Cardiac muscle cell (in vitro differentiated cells and primary cell): ENCODE measurements around the gene ARHGAP8. TPM values are rescaled to one million over a fixed set of nuclear protein-coding genes. Genes with fewer than 3 reads are reported as not detected.

Source experiments
- DNase-seq, 2 donors: peaks; one replicate each; pipeline versions ENCODE4 v3.0.0 to v3.0.0-alpha.2; 2010 to 2017; ENCODE audit warnings: low read depth in 1 of 2, low spot score in 1 of 2
- H3K27ac ChIP-seq: fragments of 200-600 bp; sonication (generic); 2 replicates; pipeline ENCODE4 v1.5.1; 2016
- H3K27me3 ChIP-seq: fragments of 200-600 bp; sonication (generic); 2 replicates; pipeline ENCODE4 v1.6.0; 2016; ENCODE audit warnings: control low read depth
- H3K36me3 ChIP-seq: fragments of 200-600 bp; sonication (generic); 2 replicates; pipeline ENCODE4 v1.5.1; 2016; ENCODE audit warnings: control low read depth
- H3K4me1 ChIP-seq: fragments of 200-600 bp; sonication (generic); 2 replicates; pipeline ENCODE4 v1.8.1; 2017; ENCODE audit warnings: low read depth, mild to moderate bottlenecking, mixed run types
- H3K4me3 ChIP-seq: fragments of 200-600 bp; sonication (generic); 2 replicates; pipeline ENCODE4 v1.5.1; 2016; ENCODE audit warnings: mild to moderate bottlenecking
- H3K9me3 ChIP-seq: fragments of 200-600 bp; sonication (generic); 2 replicates; pipeline ENCODE4 v1.5.1; 2017; ENCODE audit warnings: low read depth, mild to moderate bottlenecking, control low read depth
- polyA plus RNA-seq: library from polyadenylated mRNA; unstranded; fragments of >200 nt; fragmentation: Nextera tagmentation; extraction: Ambion mirVana; gene quantifications from 2 replicates; pipeline ENCODE4 v1.2.1, GENCODE V29; 2016
- total RNA-seq: library from RNA; depleted of rRNA; stranded (reverse); fragments of >200 nt; gene quantifications from 2 replicates; pipeline ENCODE4 v1.2.3, GENCODE V29; 2016
- TF ChIP-seq, protein P1 (sequence below): IDR thresholded peaks from 2 replicates; pipeline ENCODE4 v1.5.1; 2012; ENCODE audit warnings: low read depth, mild to moderate bottlenecking, low read length

The ARHGAP8 gene
- total and polyA plus RNA-seq, 2 experiments from 2014 or later: 1.2 to 2.4 TPM

DNA sequence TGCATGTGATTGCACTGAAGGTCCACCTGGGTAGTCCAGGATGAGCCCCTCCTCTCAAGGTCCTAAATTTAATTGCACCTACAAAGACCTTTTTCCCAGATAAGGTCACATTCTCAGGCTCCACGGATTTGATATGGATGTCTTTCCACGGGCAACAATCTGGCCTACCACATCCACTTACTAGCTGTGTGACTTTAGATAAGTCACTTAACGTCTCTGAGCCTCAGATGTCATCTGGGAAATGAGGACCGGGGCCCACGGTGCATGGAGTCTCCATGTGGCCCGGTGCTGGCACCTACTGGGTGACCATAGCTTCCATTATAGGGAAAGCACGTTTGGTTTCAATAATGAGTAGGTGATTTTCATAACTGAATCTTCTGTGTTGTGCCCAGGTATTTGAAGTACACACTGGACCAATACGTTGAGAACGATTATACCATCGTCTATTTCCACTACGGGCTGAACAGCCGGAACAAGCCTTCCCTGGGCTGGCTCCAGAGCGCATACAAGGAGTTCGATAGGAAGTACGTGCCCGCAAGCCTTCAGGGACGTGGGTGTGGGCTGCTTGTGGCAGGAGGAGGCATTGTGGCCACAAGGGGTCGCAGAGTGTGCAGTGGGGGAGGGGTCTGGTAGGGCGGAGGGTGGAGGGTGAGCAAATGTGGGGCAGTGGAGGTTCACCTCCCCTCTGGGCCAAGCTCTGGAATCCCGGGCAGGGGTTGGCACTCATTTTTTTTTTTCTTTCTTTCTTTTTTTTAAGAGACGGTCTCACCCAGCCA is 55.7 kb downstream of the ARHGAP8 start:
- Histone ChIP-seq H3K36me3 (no peaks in the 10 kb centered on the region), H3K27ac (no peak overlapping the region), H3K27me3 (no peaks in the 10 kb centered on the region), H3K4me1 (no peaks in the 10 kb centered on the region), H3K4me3 (no peak overlapping the region), H3K9me3 (no peaks in the 10 kb centered on the region)
- DNase-seq: peak in 1 of 2 donors; percentile 33
- TF ChIP-seq, protein P1, sequence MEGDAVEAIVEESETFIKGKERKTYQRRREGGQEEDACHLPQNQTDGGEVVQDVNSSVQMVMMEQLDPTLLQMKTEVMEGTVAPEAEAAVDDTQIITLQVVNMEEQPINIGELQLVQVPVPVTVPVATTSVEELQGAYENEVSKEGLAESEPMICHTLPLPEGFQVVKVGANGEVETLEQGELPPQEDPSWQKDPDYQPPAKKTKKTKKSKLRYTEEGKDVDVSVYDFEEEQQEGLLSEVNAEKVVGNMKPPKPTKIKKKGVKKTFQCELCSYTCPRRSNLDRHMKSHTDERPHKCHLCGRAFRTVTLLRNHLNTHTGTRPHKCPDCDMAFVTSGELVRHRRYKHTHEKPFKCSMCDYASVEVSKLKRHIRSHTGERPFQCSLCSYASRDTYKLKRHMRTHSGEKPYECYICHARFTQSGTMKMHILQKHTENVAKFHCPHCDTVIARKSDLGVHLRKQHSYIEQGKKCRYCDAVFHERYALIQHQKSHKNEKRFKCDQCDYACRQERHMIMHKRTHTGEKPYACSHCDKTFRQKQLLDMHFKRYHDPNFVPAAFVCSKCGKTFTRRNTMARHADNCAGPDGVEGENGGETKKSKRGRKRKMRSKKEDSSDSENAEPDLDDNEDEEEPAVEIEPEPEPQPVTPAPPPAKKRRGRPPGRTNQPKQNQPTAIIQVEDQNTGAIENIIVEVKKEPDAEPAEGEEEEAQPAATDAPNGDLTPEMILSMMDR: no peak

DNA sequence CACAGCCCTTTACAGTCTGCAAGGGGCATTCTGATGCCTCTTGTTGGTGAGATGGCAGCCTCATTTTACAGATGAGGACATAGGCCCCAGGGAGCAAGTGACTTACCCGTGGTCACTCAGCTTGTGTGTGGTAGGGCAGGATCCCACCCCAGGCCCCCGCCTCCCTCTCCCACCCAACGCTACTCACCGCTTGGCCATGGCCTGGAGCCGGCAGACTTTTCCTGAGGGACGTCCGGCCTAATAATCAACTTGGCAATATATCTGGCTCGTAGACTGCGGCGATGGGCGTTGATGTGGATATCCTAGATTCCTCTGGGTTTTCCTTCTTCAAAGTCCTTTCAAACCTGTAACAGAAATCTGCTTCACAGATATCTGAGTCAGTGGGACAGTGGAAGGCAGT is 57.1 kb downstream of the ARHGAP8 start:
- Histone ChIP-seq H3K4me1 (no peaks in the 10 kb centered on the region), H3K27me3 (no peaks in the 10 kb centered on the region), H3K9me3 (no peaks in the 10 kb centered on the region), H3K4me3 (no peak overlapping the region), H3K27ac (no peak overlapping the region), H3K36me3 (no peaks in the 10 kb centered on the region)
- TF ChIP-seq, protein P1: no peak
- no peak for DNase-seq

DNA sequence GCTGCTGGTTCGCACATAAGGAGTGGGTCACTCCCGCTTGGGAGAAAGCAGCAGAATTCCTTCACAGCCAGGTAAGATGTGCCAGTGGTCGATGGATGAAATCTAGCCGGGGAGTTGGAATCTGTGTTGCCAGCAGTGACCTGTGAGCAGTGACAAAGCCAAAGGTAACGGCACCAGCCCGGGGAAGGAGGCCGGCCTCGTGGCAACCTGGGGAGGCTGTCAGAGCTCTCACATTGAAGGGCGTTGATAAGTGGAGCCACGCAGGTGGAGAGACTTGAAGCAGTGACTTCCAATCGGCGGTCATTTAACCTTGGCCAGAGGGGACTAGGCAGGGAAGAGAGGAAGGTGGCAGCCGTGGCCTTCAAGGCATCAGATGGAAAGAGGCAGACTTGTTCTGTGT is 58.8 kb downstream of the ARHGAP8 start:
- no peaks in the 10 kb centered on the region for H3K9me3 ChIP-seq
- H3K4me3 ChIP-seq: no peak overlapping the region
- H3K27ac ChIP-seq: no peak overlapping the region
- no peaks in the 10 kb centered on the region for H3K27me3 ChIP-seq
- no peaks in the 10 kb centered on the region for H3K4me1 ChIP-seq
- H3K36me3 ChIP-seq: no peaks in the 10 kb centered on the region
- TF ChIP-seq, protein P1: no peak
- no peak for DNase-seq

DNA sequence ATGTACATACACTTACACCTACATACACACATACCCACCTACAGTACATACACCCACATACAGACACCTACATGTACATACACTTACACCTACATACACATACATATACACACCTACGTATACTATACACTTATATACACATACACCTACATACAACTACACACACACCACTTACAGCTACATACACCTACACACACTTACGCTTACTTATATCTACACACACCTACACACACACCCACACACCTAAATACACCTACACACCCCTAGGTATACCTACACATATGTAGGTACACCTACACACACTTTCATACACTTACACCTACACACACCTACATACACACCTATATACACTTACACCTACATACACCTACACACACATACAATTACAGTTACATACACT is 61.0 kb downstream of the ARHGAP8 start:
- Histone ChIP-seq H3K36me3 (no peaks in the 10 kb centered on the region), H3K4me3 (no peak overlapping the region), H3K27me3 (no peaks in the 10 kb centered on the region), H3K4me1 (no peaks in the 10 kb centered on the region), H3K27ac (no peak overlapping the region), H3K9me3 (no peaks in the 10 kb centered on the region)
- no peak for DNase-seq
- TF ChIP-seq, protein P1: no peak

DNA sequence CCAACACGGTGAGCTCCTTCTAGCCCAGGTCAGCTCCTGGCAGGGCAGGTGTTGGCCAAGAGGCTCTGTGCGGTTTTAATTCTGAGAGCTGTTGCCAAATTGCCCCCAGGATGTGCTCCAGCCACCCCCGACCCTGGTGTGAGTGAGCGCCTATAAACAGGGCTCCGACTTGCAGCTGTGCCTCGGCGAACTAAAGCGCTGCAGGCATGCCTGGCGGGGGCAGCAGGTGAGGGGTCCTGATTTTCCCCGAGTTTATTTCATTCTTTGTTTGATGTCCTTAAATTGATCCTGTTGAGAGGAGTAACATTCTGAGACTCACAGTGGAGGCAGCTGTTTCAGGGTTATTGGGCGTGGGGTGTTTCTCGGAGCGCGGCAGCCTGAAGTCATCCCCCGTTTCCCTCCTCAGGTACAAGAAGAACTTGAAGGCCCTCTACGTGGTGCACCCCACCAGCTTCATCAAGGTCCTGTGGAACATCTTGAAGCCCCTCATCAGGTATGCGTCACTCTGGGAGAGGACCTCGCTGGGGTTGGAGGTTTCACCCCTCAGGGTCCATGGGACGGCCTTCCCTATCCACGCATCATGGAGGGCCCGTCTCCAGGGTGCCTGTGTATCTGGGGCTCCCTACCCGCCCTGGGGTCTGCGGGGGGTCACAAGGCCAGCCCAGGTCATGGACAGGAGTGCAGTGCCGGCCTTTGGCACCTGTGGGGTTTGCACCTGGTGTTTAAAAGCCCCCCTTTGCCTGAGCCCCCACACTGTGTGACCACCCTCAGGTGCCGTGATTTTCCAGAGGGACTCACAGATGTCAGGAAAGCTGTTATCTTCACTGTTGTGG is 62.1 kb downstream of the ARHGAP8 start:
- no peaks in the 10 kb centered on the region for H3K4me1 ChIP-seq
- no peak overlapping the region for H3K27ac ChIP-seq
- H3K27me3 ChIP-seq: no peaks in the 10 kb centered on the region
- H3K9me3 ChIP-seq: no peaks in the 10 kb centered on the region
- no peak for DNase-seq
- TF ChIP-seq, protein P1: no peak
- H3K4me3 ChIP-seq: no peak overlapping the region
- H3K36me3 ChIP-seq: no peaks in the 10 kb centered on the region
